ENCODE measurements around the gene PNPLA6. TPM values are rescaled to one million over a fixed set of nuclear protein-coding genes. Genes with fewer than 3 reads are reported as not detected.

The PNPLA6 gene
- total and polyA plus RNA-seq, 10 of the 15 experiments (the other 5 are each of a cell fraction or from before 2014, with no cell fraction given): 0.95 to 105 (median 40.0) TPM

GRCh38 chr19:7544626-7545025 is 9.1 kb downstream of the PNPLA6 start:
- POLR2A ChIA-PET: no interaction called here
- no peak for DNase-seq (ENCODE audit: low read depth, low spot score)
- H3K9ac ChIP-seq (ENCODE audit: control insufficient read depth, insufficient read depth, low read length): no peak overlapping the region

More at GRCh38 chr19:7544626-7545025, 9.1 kb downstream of the PNPLA6 start:
- ChIA-PET RAD21 (ENCODE audit: unreplicated experiment) (interaction anchor here (0.5 kb wide), 1 partner anchor 1830 kb away, joined by 4 read pairs; no protein-coding TSS in a partner anchor), SMC1A (ENCODE audit: uncharacterized antibody, unreplicated experiment) (no interaction called here), CTCF (no interaction called here)
- Histone ChIP-seq H3K4me3 (no peak overlapping the region), H2AFZ (ENCODE audit: control insufficient read depth, low read depth, low read length) (no peak overlapping the region), H3K27me3 (replicated peaks in 1 of 2; ENCODE audit: control insufficient read depth in 2 of 2, insufficient read depth in 2 of 2, low read length in 1 of 2) (no peaks in the 10 kb centered on the region), H3K4me2 (ENCODE audit: control insufficient read depth, insufficient read depth) (no peak overlapping the region), H3K36me3 (ENCODE audit: control insufficient read depth in 2 of 2, insufficient read depth in 2 of 2, low read length in 1 of 2) (peaks cover 0 to 9% of the 10 kb centered on the region in 2 experiments; a peak in 3 of 4 replicates), H3K4me1 (ENCODE audit: control insufficient read depth, insufficient read depth, low read length) (peaks cover 3% of the 10 kb centered on the region; the same call in 1 of the 2 replicates), H3K9me3 (replicated peaks; ENCODE audit: control insufficient read depth, insufficient read depth, low read length) (no peaks in the 10 kb centered on the region), H3K27ac (ENCODE audit: control insufficient read depth, insufficient read depth) (no peak overlapping the region), H3K79me2 (ENCODE audit: control insufficient read depth, insufficient read depth, low read length) (no peaks in the 10 kb centered on the region), H4K20me1 (ENCODE audit: control insufficient read depth, insufficient read depth) (no peaks in the 10 kb centered on the region)
- WGBS (ENCODE audit: insufficient coverage, insufficient replicate concordance, low lambda C conversion rate, missing lambda C conversion rate): 60% methylated on average over 3 of the region's 3 CpGs
- TF ChIP-seq LARP7 (IDR thresholded peaks at IDR 0.05) (no peak), CREM (IDR thresholded peaks at IDR 0.05; ENCODE audit: low read depth) (no peak), SUZ12 (IDR thresholded peaks at IDR 0.05; ENCODE audit: unreplicated experiment) (no peak), SIN3A (IDR thresholded peaks at IDR 0.05; ENCODE audit: low read depth, low read length) (no peak), NFIC (IDR thresholded peaks at IDR 0.05; ENCODE audit: low read depth, low read length) (no peak), POLR2AphosphoS5 (IDR thresholded peaks at IDR 0.05; ENCODE audit: low read length) (no peak), NR2F1 (conservative IDR thresholded peaks at IDR 0.05) (no peak), TCF3 (IDR thresholded peaks at IDR 0.05; ENCODE audit: borderline replicate concordance, insufficient read depth, low read depth, low read length) (no peak), YBX1 (IDR thresholded peaks at IDR 0.05) (no peak), IRF5 (IDR thresholded peaks at IDR 0.05; ENCODE audit: borderline replicate concordance) (no peak), SUPT20H (IDR thresholded peaks at IDR 0.05; ENCODE audit: borderline replicate concordance, control insufficient read depth, low read depth, low read length) (no peak), SREBF1 (IDR thresholded peaks at IDR 0.05; ENCODE audit: low read length) (no peak), ZNF274 (IDR thresholded peaks at IDR 0.05; ENCODE audit: insufficient read depth, insufficient read length) (no peak), ZNF24 (IDR thresholded peaks at IDR 0.05) (no peak), ZBTB4 (CRISPR knock-in tag; IDR thresholded peaks at IDR 0.05) (no peak), NFYB (IDR thresholded peaks at IDR 0.05; ENCODE audit: insufficient read depth, low read depth, low read length) (no peak), NRF1 (conservative IDR thresholded peaks at IDR 0.05; ENCODE audit: low read depth, low read length) (no peak), RAD21 (IDR thresholded peaks at IDR 0.05; ENCODE audit: insufficient read depth, low read depth, low read length) (no peak), TCF12 (IDR thresholded peaks at IDR 0.05; ENCODE audit: low read depth, low read length) (no peak), CEBPB (IDR thresholded peaks at IDR 0.05; ENCODE audit: borderline replicate concordance in 1 of 2, low read depth in 2 of 2, low read length in 2 of 2) (no peak)
- in situ Hi-C loops (cut with MboI) (no loop called here), intact Hi-C loops (cut with micrococcal nuclease; ENCODE audit: unreplicated experiment) (no loop called here)
- FAIRE-seq (no peak), ATAC-seq (no peak)
- no TSS peak for BruUV-seq (replicated peaks)

All from GM12878 (cell line).